H9 (cell line): ENCODE results near the gene HGF. TPM values are rescaled to one million over a fixed set of nuclear protein-coding genes. Genes with fewer than 3 reads are reported as not detected.

Source experiments
- DNase-seq: peaks from one replicate; pipeline ENCODE4 v3.0.0-alpha.2; 2017
- H2AFZ ChIP-seq: one replicate; pipeline ENCODE4 v1.6.1; 2013; ENCODE audit warnings: mild to moderate bottlenecking, low read length, control low read depth, moderate library complexity
- H2AK5ac ChIP-seq: 2 replicates; pipeline ENCODE4 v1.6.1; 2013; ENCODE audit warnings: low read length, control low read depth, mixed read lengths; ENCODE audit not compliant: insufficient read length
- H2BK120ac ChIP-seq: one replicate; pipeline ENCODE4 v1.6.1; 2013; ENCODE audit warnings: low read depth, mild to moderate bottlenecking, low read length, control low read depth, inconsistent platforms; ENCODE audit not compliant: poor library complexity, severe bottlenecking
- H2BK12ac ChIP-seq: 2 replicates; pipeline ENCODE4 v1.6.1; 2013; ENCODE audit warnings: low read length, control low read depth, mixed read lengths, low read depth; ENCODE audit not compliant: insufficient read length
- H2BK15ac ChIP-seq: 2 replicates; pipeline ENCODE4 v1.6.1; 2013; ENCODE audit warnings: low read depth, low read length, control low read depth
- H2BK20ac ChIP-seq: one replicate; pipeline ENCODE4 v1.6.1; 2013; ENCODE audit warnings: low read depth, mild to moderate bottlenecking, low read length, control low read depth, inconsistent platforms; ENCODE audit not compliant: poor library complexity, severe bottlenecking
- H2BK5ac ChIP-seq: 2 replicates; pipeline ENCODE4 v1.6.1; 2013; ENCODE audit warnings: low read length, control low read depth, mixed read lengths; ENCODE audit not compliant: insufficient read length
- H3K14ac ChIP-seq: 2 replicates; pipeline ENCODE4 v1.6.1; 2013; ENCODE audit warnings: low read length, control low read depth; ENCODE audit not compliant: insufficient read depth
- H3K18ac ChIP-seq: 2 replicates; pipeline ENCODE4 v1.6.1; 2013; ENCODE audit warnings: low read depth, mild to moderate bottlenecking, mixed read lengths, low read length, control low read depth; ENCODE audit not compliant: insufficient read length
- H3K23ac ChIP-seq: 2 replicates; pipeline ENCODE4 v1.6.1; 2013; ENCODE audit warnings: low read length, control low read depth, mixed read lengths, low read depth; ENCODE audit not compliant: insufficient read length
- H3K23me2 ChIP-seq: 2 replicates; pipeline ENCODE4 v1.6.1; 2013; ENCODE audit warnings: low read depth, mild to moderate bottlenecking, mixed read lengths, low read length, control low read depth; ENCODE audit not compliant: insufficient read length, poor library complexity, severe bottlenecking
- H3K27ac ChIP-seq: 2 replicates; pipeline ENCODE4 v1.5.1; 2013; ENCODE audit warnings: low read length, control low read depth, mixed read lengths, low read depth; ENCODE audit not compliant: insufficient read length
- H3K27me3 ChIP-seq: 2 replicates; pipeline ENCODE4 v1.6.1; 2013; ENCODE audit warnings: low read length, control low read depth, inconsistent platforms; ENCODE audit not compliant: insufficient read depth
- H3K4ac ChIP-seq: 2 replicates; pipeline ENCODE4 v1.6.1; 2013; ENCODE audit warnings: low read depth, mild to moderate bottlenecking, control low read depth, inconsistent platforms, low read length, moderate library complexity
- H3K4me1 ChIP-seq: 2 replicates; pipeline ENCODE4 v1.6.1; 2013; ENCODE audit warnings: low read length, control low read depth, inconsistent platforms; ENCODE audit not compliant: insufficient read depth
- H3K4me2 ChIP-seq: 2 replicates; pipeline ENCODE4 v1.6.1; 2013; ENCODE audit warnings: low read length, control low read depth, mixed read lengths; ENCODE audit not compliant: insufficient read length, insufficient read depth
- H3K56ac ChIP-seq: 2 replicates; pipeline ENCODE4 v1.6.1; 2013; ENCODE audit warnings: low read depth, mild to moderate bottlenecking, mixed read lengths, low read length, control low read depth; ENCODE audit not compliant: insufficient read length
- H3K79me1 ChIP-seq: 2 replicates; pipeline ENCODE4 v1.6.1; 2013; ENCODE audit warnings: low read depth, mild to moderate bottlenecking, moderate library complexity, low read length, control low read depth, inconsistent platforms; ENCODE audit not compliant: insufficient read depth, poor library complexity, severe bottlenecking
- H3K79me2 ChIP-seq: 2 replicates; pipeline ENCODE4 v1.6.1; 2013; ENCODE audit warnings: low read length, control low read depth, inconsistent platforms; ENCODE audit not compliant: insufficient read depth
- H3K9ac ChIP-seq: 2 replicates; pipeline ENCODE4 v1.6.1; 2013; ENCODE audit warnings: low read length, control low read depth, mixed read lengths; ENCODE audit not compliant: insufficient read length; ENCODE audit errors: extremely low read depth
- H3K9me3 ChIP-seq: one replicate; pipeline ENCODE4 v1.6.1; 2013; ENCODE audit warnings: low read depth, low read length, inconsistent platforms; ENCODE audit not compliant: control insufficient read depth
- H3T11ph ChIP-seq: one replicate; pipeline ENCODE4 v1.6.1; 2013; ENCODE audit warnings: mild to moderate bottlenecking, low read length, control low read depth, inconsistent platforms
- H4K20me1 ChIP-seq: one replicate; pipeline ENCODE4 v1.6.1; 2013; ENCODE audit not compliant: control insufficient read depth, insufficient read length, insufficient read depth
- H4K5ac ChIP-seq: 2 replicates; pipeline ENCODE4 v1.6.1; 2013; ENCODE audit warnings: low read depth, mild to moderate bottlenecking, mixed read lengths, low read length, control low read depth; ENCODE audit not compliant: insufficient read length
- H4K8ac ChIP-seq: replicated peaks from 2 replicates; pipeline ENCODE4 v1.6.1; 2013; ENCODE audit warnings: low read length, control low read depth, mixed read lengths, low read depth; ENCODE audit not compliant: insufficient read length
- H4K91ac ChIP-seq: 2 replicates; pipeline ENCODE4 v1.6.1; 2013; ENCODE audit warnings: low read depth, mild to moderate bottlenecking, moderate library complexity, mixed read lengths, low read length, control low read depth; ENCODE audit not compliant: insufficient read length
- H3K27ac Mint-ChIP-seq, 3 experiments: 2 replicates in 2 of 3; 3 replicates in 1 of 3; pipeline ENCODE4 v1.8.0; 2020 to 2021; ENCODE audit warnings: mixed read lengths in 3 of 3, mild to moderate bottlenecking in 1 of 3, moderate library complexity in 1 of 3
- H3K27me3 Mint-ChIP-seq: 2 replicates; pipeline ENCODE4 v1.8.0; 2021; ENCODE audit warnings: low read depth, mild to moderate bottlenecking, moderate library complexity, mixed read lengths
- H3K36me3 Mint-ChIP-seq, 3 experiments: 2 replicates in 2 of 3; 3 replicates in 1 of 3; pipeline ENCODE4 v1.8.0; 2020 to 2021; ENCODE audit warnings: low read depth in 3 of 3, mixed read lengths in 3 of 3; ENCODE audit not compliant: insufficient read depth in 1 of 3
- H3K4me1 Mint-ChIP-seq, 2 experiments: 2 replicates each; pipeline ENCODE4 v1.8.0; 2020; ENCODE audit warnings: mixed read lengths in 2 of 2
- H3K4me3 Mint-ChIP-seq, 2 experiments: 2 replicates in 1 of 2; 3 replicates in 1 of 2; pipeline ENCODE4 v1.8.0; 2020 to 2021; ENCODE audit warnings: mild to moderate bottlenecking in 2 of 2, mixed read lengths in 2 of 2, moderate library complexity in 1 of 2
- H3K9me3 Mint-ChIP-seq, 2 experiments: 2 replicates in 1 of 2; 3 replicates in 1 of 2; pipeline ENCODE4 v1.8.0; 2020; ENCODE audit warnings: mild to moderate bottlenecking in 2 of 2, mixed read lengths in 2 of 2, moderate library complexity in 1 of 2
- WGBS: extraction: QIAGEN DNeasy Blood & Tissue Kit; methylation state at CpG from one replicate; pipeline ENCODE4 v1.1.7; 2013; ENCODE audit warnings: missing lambda C conversion rate, low lambda C conversion rate, mixed read lengths; ENCODE audit not compliant: insufficient read length; ENCODE audit errors: extremely low coverage; 5-methylcytosine and 5-hydroxymethylcytosine counted together
- total RNA-seq: library from RNA; stranded (reverse); gene quantifications from 2 replicates; pipeline ENCODE4 v1.2.1, GENCODE V29; 2021
- TF ChIP-seq, protein P1 (sequence below): fragments of 200-600 bp; sonication (generic); conservative IDR thresholded peaks from 3 replicates; pipeline ENCODE4 v1.8.0; 2021; ENCODE audit warnings: antibody characterized with exemption, mild to moderate bottlenecking

The HGF gene
- total RNA-seq, 1 experiment from 2014 or later: 0.15 TPM

DNA sequence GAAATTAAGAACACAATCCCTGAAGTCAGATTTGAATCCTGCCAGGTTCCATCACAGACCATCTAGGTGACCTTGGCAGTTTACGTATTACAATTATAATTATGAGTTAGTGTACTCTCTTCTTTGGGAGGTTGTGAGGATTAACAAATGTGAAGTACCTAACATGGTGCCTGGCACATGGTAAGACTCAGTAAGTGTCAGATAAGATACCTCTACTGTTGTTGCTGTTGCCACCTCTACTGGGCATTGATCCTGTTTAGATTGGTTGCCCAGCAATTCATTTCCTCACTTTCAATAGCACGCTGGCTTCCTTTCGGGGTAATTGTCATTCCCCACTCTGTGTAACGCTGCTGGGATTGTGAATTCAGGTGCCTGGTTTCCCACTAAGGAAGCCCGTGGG, 31.7 kb upstream of the HGF start:
- H2BK5ac ChIP-seq: no peak overlapping the region
- Mint-ChIP-seq H3K27ac (no peak overlapping the region), H3K36me3 (no peaks in the 10 kb centered on the region), H3K27me3 (no peaks in the 10 kb centered on the region), H3K9me3 (no peaks in the 10 kb centered on the region), H3K4me1 (peaks cover 4% of the 10 kb centered on the region in 2 experiments; a peak in 3 of 4 replicates), H3K4me3 (no peak overlapping the region)
- no peak overlapping the region for H3K56ac ChIP-seq
- no peak overlapping the region for H3K4ac ChIP-seq
- H2BK20ac ChIP-seq: no peak overlapping the region
- H3K27ac ChIP-seq: no peak overlapping the region
- H3K27me3 ChIP-seq: no peaks in the 10 kb centered on the region
- H3T11ph ChIP-seq: no peak overlapping the region
- DNase-seq: no peak
- no peaks in the 10 kb centered on the region for H3K9me3 ChIP-seq
- H3K9ac ChIP-seq: no peak overlapping the region
- H2BK120ac ChIP-seq: no peak overlapping the region
- no peaks in the 10 kb centered on the region for H3K4me1 ChIP-seq
- no peak overlapping the region for H3K4me2 ChIP-seq
- no peak overlapping the region for H3K23ac ChIP-seq
- no CpG with 5 or more reads among the region's 5 CpGs for WGBS
- H2AK5ac ChIP-seq: no peak overlapping the region
- no peak overlapping the region for H2AFZ ChIP-seq
- H3K79me2 ChIP-seq: no peaks in the 10 kb centered on the region
- TF ChIP-seq, protein P1, sequence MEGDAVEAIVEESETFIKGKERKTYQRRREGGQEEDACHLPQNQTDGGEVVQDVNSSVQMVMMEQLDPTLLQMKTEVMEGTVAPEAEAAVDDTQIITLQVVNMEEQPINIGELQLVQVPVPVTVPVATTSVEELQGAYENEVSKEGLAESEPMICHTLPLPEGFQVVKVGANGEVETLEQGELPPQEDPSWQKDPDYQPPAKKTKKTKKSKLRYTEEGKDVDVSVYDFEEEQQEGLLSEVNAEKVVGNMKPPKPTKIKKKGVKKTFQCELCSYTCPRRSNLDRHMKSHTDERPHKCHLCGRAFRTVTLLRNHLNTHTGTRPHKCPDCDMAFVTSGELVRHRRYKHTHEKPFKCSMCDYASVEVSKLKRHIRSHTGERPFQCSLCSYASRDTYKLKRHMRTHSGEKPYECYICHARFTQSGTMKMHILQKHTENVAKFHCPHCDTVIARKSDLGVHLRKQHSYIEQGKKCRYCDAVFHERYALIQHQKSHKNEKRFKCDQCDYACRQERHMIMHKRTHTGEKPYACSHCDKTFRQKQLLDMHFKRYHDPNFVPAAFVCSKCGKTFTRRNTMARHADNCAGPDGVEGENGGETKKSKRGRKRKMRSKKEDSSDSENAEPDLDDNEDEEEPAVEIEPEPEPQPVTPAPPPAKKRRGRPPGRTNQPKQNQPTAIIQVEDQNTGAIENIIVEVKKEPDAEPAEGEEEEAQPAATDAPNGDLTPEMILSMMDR: no peak
- H4K20me1 ChIP-seq: no peaks in the 10 kb centered on the region
- H3K23me2 ChIP-seq: no peaks in the 10 kb centered on the region
- no peaks in the 10 kb centered on the region for H3K79me1 ChIP-seq
- no peak overlapping the region for H3K18ac ChIP-seq
- no peak overlapping the region for H3K14ac ChIP-seq
- no peak overlapping the region for H4K5ac ChIP-seq
- H4K91ac ChIP-seq: no peak overlapping the region
- no peak overlapping the region for H2BK12ac ChIP-seq
- no peak overlapping the region for H4K8ac ChIP-seq
- no peak overlapping the region for H2BK15ac ChIP-seq
